Right cardiac atrium (tissue), 5 donors: ENCODE data around the gene ITGA4. TPM values are rescaled to one million over a fixed set of nuclear protein-coding genes. Genes with fewer than 3 reads are reported as not detected.

Source experiments
- ATAC-seq, 2 donors: fragments of 200-7000 bp; cut with Tn5 transposase; one replicate each; pipeline versions ENCODE4 v1.8.0 to v1.9.1; 2020; ENCODE audit warnings: moderate library complexity in 2 of 2, mild to moderate bottlenecking in 1 of 2
- DNase-seq, 3 donors: peaks; one replicate each; pipeline ENCODE4 v3.0.0-alpha.2; 2020
- H3K27ac ChIP-seq: one replicate; pipeline ENCODE4 v1.5.1; 2013; ENCODE audit warnings: mild to moderate bottlenecking, low read length, control low read depth, moderate library complexity
- H3K27me3 ChIP-seq: one replicate; pipeline ENCODE4 v1.6.1; 2013; ENCODE audit not compliant: control insufficient read depth, insufficient read depth
- H3K4me1 ChIP-seq: one replicate; pipeline ENCODE4 v1.6.1; 2013; ENCODE audit warnings: low read length; ENCODE audit not compliant: control insufficient read depth, insufficient read depth
- H3K4me3 ChIP-seq: one replicate; pipeline ENCODE4 v1.5.1; 2013; ENCODE audit warnings: low read length, control low read depth
- H3K9me3 ChIP-seq: one replicate; pipeline ENCODE4 v1.6.1; 2013; ENCODE audit warnings: low read length; ENCODE audit not compliant: control insufficient read depth
- WGBS: extraction: QIAGEN DNeasy Blood & Tissue Kit; methylation state at CpG from one replicate; pipeline ENCODE4 v1.1.7; 2013; 5-methylcytosine and 5-hydroxymethylcytosine counted together
- intact Hi-C, 4 donors: fragments of 100-400 bp; cut with DNase I; formaldehyde crosslinking; loops; one replicate each; pipeline versions ENCODE4 v1.11.0 to v1.14.0; 2022 to 2023
- long read RNA-seq, 4 donors: library from polyadenylated mRNA; unstranded; transcript quantifications; one replicate each; pipeline ENCODE4 v2.0.0, GENCODE V29; 2020 to 2021
- polyA plus RNA-seq: library from polyadenylated mRNA; stranded (reverse); fragments of 200-250 nt; gene quantifications from one replicate; pipeline ENCODE4 v1.2.3, GENCODE V29; 2013
- total RNA-seq, 4 donors: library from RNA; stranded (reverse); fragmentation: NEBNext Ultra II Directional; extraction: Animal tissue kit (Norgen Biotek cat#: 25700); gene quantifications; one replicate each; pipeline ENCODE4 v1.2.1, GENCODE V29; 2021
- donor health status: healthy with polysubstance abuse.
- donor health status: DM: no; HTN: yes; CAD: no.
- donor health status: DM: no; HTN: no; CAD: no.
- donor health status: DM: no; HTN: yes; CAD: no; lungs with severe emphysema.
- donor health status: DM: yes; HTN: yes; CAD: no.

ITGA4 gene
- total RNA-seq (1 to 10 TPM; 1.1 to 2.3 (median 1.8) TPM), polyA plus RNA-seq (0.27 TPM)
- long read RNA-seq, donor 1, full-length matches to known transcripts: 4 of 4 reads
- long read RNA-seq, donor 1, partial matches to known transcripts: 0 of 4 reads
- long read RNA-seq, donor 1, other reads (novel, unspliced or antisense): 0 of 4 reads
- long read RNA-seq, donor 2: 0 reads
- long read RNA-seq, donor 3: 0 reads
- long read RNA-seq, donor 4: 0 reads

GRCh38 chr2:181457121-181457740, at the start of gene ITGA4:
TSS of gene ITGA4 (plus strand) at chr2:181457386. CDS start at chr2:181457655, 269 bp downstream.
- WGBS: under 1% methylated on average over 67 of the region's 67 CpGs
- Histone ChIP-seq H3K27me3 (no peaks in the 10 kb centered on the region), H3K27ac (no peak within 1 kb of the TSS), H3K4me1 (no peaks in the 10 kb centered on the region), H3K4me3 (peak within 1 kb of the TSS; percentile 55), H3K9me3 (no peaks in the 10 kb centered on the region)
- DNase-seq (peak; percentile 72 to 89 (median 88)), ATAC-seq (peak; percentile 93 to 96)
- intact Hi-C loops: no loop called here

GRCh38 chr2:181408861-181409260, 48.3 kb upstream of the ITGA4 start:
- Histone ChIP-seq H3K27me3 (no peaks in the 10 kb centered on the region), H3K27ac (no peak overlapping the region), H3K4me3 (no peak overlapping the region), H3K4me1 (no peaks in the 10 kb centered on the region), H3K9me3 (no peaks in the 10 kb centered on the region)
- intact Hi-C loops: no loop called here
- ATAC-seq (no peak), DNase-seq (no peak)
- WGBS: 51% methylated on average over 2 of the region's 2 CpGs

- DNase-seq: no peak
Measured at GRCh38 chr2:181411105-181411849, 45.9 kb upstream of the ITGA4 start.

GRCh38 chr2:181419129-181419855, 37.9 kb upstream of the ITGA4 start:
- Histone ChIP-seq H3K4me1 (no peaks in the 10 kb centered on the region), H3K27me3 (no peaks in the 10 kb centered on the region), H3K9me3 (no peaks in the 10 kb centered on the region), H3K4me3 (no peak overlapping the region), H3K27ac (no peak overlapping the region)
- WGBS: 83% methylated on average over 8 of the region's 8 CpGs
- intact Hi-C loops: no loop called here
- no peak for DNase-seq
- no peak for ATAC-seq

More at GRCh38 chr2:181411105-181411849, 45.9 kb upstream of the ITGA4 start:
- Histone ChIP-seq H3K27ac (no peak overlapping the region), H3K9me3 (no peaks in the 10 kb centered on the region), H3K4me1 (no peaks in the 10 kb centered on the region), H3K27me3 (no peaks in the 10 kb centered on the region), H3K4me3 (no peak overlapping the region)
- WGBS: 31% methylated on average over 5 of the region's 5 CpGs
- no peak for ATAC-seq
- intact Hi-C loops: no loop called here

- DNase-seq: no peak
- no peak overlapping the region for H3K27ac ChIP-seq
- no peak for ATAC-seq
- H3K4me3 ChIP-seq: no peak overlapping the region
- no peaks in the 10 kb centered on the region for H3K9me3 ChIP-seq
- intact Hi-C loops: no loop called here
- no peaks in the 10 kb centered on the region for H3K27me3 ChIP-seq
- WGBS: 71% methylated on average over 6 of the region's 6 CpGs
- H3K4me1 ChIP-seq: no peaks in the 10 kb centered on the region
Measured at GRCh38 chr2:181420259-181421130, 36.7 kb upstream of the ITGA4 start.

- no peak overlapping the region for H3K27ac ChIP-seq
- no peaks in the 10 kb centered on the region for H3K9me3 ChIP-seq
- ATAC-seq (no peak), DNase-seq (no peak)
- no peak overlapping the region for H3K4me3 ChIP-seq
- intact Hi-C loops: no loop called here
- WGBS: 68% methylated on average over 1 of the region's 1 CpG
- no peaks in the 10 kb centered on the region for H3K4me1 ChIP-seq
- H3K27me3 ChIP-seq: no peaks in the 10 kb centered on the region
Measured at GRCh38 chr2:181421131-181421458, 36.1 kb upstream of the ITGA4 start.

GRCh38 chr2:181421464-181421863, 35.7 kb upstream of the ITGA4 start:
- no peak overlapping the region for H3K4me3 ChIP-seq
- no peak overlapping the region for H3K27ac ChIP-seq
- intact Hi-C loops: no loop called here
- DNase-seq: no peak
- no peak for ATAC-seq
- 83% methylated on average over 2 of the region's 2 CpGs for WGBS
- no peaks in the 10 kb centered on the region for H3K4me1 ChIP-seq
- no peaks in the 10 kb centered on the region for H3K27me3 ChIP-seq
- H3K9me3 ChIP-seq: no peaks in the 10 kb centered on the region

GRCh38 chr2:181426672-181427071, 30.5 kb upstream of the ITGA4 start:
- Histone ChIP-seq H3K4me3 (no peak overlapping the region), H3K27me3 (no peaks in the 10 kb centered on the region), H3K4me1 (no peaks in the 10 kb centered on the region), H3K9me3 (no peaks in the 10 kb centered on the region), H3K27ac (no peak overlapping the region)
- no peak for ATAC-seq
- intact Hi-C loops: no loop called here
- DNase-seq: no peak
- 64% methylated on average over 2 of the region's 2 CpGs for WGBS

- H3K27me3 ChIP-seq: no peaks in the 10 kb centered on the region
- no peak overlapping the region for H3K27ac ChIP-seq
- no peak overlapping the region for H3K4me3 ChIP-seq
- H3K4me1 ChIP-seq: no peaks in the 10 kb centered on the region
- intact Hi-C loops: no loop called here
- WGBS: 53% methylated on average over 3 of the region's 3 CpGs
- DNase-seq (no peak), ATAC-seq (no peak)
- H3K9me3 ChIP-seq: no peaks in the 10 kb centered on the region
Measured at GRCh38 chr2:181430406-181431118, 26.6 kb upstream of the ITGA4 start.

- Histone ChIP-seq H3K9me3 (no peaks in the 10 kb centered on the region), H3K27me3 (no peaks in the 10 kb centered on the region), H3K4me3 (no peak overlapping the region), H3K27ac (no peak overlapping the region), H3K4me1 (no peaks in the 10 kb centered on the region)
- intact Hi-C loops: no loop called here
- no peak for ATAC-seq
- DNase-seq: no peak
Measured at GRCh38 chr2:181431674-181432073, 25.5 kb upstream of the ITGA4 start.
